ENCODE results near the gene ARHGAP24.
"Not testable (repeated sequence)": the region's sequence is repeated elsewhere in the genome, so short reads cannot be mapped to it uniquely, and the experiment has no call there.

Gene ARHGAP24

GRCh38 chr4:85862896-85863295 is 387.9 kb downstream of the ARHGAP24 start:
- DNase-seq (ENCODE audit: low read depth), result no peak

- no peak for DNase-seq (ENCODE audit: low read depth)
Observed at GRCh38 chr4:85864259-85865205, 389.6 kb downstream of the ARHGAP24 start.

DNA sequence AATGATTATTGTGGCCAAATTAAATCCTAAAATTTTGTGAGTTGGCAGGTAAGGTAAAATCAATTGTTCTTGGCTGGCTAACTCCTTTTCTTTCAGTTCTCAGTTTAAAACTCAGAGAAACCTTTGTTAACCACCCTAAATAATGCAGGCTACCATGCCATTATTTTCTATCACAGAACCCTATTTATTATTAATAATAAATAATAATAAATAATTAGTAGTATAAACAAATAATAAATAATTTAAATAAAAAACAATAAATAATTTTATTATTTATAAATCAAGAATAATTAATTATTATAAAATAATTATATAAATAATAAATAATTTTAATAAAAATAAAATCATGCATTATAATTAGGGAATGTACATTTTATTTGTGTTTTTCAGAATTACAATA is 390.3 kb downstream of the ARHGAP24 start:
- DNase-seq (ENCODE audit: low read depth), result no peak

DNA sequence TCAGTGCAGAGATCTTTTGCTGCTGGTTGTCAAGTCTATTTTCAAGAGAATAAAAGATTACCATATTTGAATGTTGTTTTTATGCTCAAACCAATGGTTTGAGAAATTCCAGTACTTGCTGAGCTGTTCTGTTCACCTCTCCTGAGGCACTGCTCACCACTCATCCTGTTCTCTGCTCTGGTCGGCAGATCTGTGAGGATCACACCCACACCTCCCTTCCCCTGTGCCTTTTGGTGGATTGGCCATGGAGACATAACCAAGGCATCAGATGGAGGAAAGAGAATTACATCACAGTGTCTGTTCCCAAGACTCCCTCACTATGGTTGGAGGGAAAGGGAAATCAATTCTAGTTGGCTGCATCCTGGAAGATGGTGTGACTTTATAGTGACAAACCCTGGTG is 391.6 kb downstream of the ARHGAP24 start:
- DNase-seq (ENCODE audit: low read depth), result no peak

- no peak for DNase-seq (ENCODE audit: low read depth)
Observed at GRCh38 chr4:85867271-85867670, 392.3 kb downstream of the ARHGAP24 start.

GRCh38 chr4:85869181-85869580 is 394.2 kb downstream of the ARHGAP24 start:
- no peak for DNase-seq (ENCODE audit: low read depth)

DNA sequence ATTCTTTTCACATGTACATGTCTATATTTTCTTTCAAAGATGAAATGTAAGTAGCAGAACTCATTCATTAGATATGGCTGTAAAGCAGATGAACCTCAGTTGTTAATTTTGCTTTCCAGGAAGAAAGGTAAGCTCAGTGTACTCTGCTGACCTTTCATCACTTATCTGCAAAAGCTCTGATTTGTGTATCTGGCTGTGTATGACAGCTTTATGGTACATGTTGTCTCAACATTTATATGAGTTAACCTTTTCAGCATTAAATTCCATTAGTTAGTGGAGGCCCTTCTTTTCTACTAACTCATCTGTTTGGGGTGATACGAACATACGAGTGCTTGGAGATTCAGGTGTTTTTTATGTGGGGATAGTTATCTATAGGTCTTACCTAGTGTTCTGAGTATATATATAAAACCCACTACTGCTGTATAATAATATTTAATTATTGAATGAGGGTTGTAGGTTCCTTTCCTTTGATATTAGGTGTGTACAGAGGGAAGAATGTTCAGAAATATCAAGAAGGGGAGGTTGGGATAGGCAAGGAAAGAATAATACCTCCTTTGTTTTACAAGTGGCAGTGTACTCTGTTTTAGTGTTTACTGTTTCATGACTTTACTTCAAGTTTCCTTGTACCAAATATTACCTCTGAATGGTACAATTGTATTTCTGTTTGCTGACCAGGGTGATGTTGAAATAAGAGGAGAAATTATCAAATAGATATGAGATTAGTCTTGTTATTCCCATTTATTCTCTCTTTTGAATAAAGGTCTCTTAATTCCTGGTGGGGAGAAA is 395.5 kb downstream of the ARHGAP24 start:
- no peak for DNase-seq (ENCODE audit: low read depth)

GRCh38 chr4:85873566-85873965 is 398.6 kb downstream of the ARHGAP24 start:
- DNase-seq (ENCODE audit: low read depth), result no peak

GRCh38 chr4:85879518-85879917 is 404.6 kb downstream of the ARHGAP24 start:
- DNase-seq (ENCODE audit: low read depth), result no peak

DNA sequence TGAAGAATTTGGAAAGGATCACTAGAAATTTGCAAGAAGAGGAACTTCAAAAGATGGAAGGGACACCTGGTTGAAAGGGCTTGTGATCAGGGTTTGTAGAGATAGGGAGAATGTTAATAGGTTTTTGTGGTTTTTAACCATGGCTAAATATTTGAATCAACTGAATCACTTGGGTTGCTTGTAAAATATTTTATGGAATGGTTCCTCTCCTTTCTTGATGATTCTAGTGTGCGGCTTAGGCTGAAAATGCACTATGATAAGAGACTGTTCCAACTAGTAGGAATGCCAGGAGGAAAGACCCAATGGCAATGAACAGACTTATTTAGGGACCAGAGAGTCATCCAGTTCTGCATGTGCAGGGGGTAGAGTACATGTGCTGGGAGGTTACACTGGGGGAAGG is 408.2 kb downstream of the ARHGAP24 start:
- DNase-seq (ENCODE audit: low read depth), result no peak

- no peak for DNase-seq (ENCODE audit: low read depth)
Observed at GRCh38 chr4:85884251-85884650, 409.3 kb downstream of the ARHGAP24 start.

DNA sequence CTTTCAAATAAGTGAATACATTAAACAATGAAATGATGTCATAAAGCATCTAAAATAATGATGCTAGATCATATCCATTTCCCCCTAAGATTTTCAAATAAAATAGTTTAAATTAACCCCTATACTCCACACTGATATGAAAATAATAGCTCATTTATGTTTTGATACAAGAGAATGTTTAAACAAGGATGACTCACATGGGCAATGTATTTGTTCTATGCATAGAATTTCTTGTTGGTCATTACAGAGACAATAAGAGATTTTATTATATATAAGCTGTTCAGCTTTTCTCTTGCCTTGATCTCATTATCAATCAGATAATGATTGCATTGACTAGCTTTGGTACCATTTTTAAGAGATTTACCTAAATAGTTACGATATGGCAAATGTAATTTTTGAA is 411.7 kb downstream of the ARHGAP24 start:
- DNase-seq (ENCODE audit: low read depth), result no peak

DNA sequence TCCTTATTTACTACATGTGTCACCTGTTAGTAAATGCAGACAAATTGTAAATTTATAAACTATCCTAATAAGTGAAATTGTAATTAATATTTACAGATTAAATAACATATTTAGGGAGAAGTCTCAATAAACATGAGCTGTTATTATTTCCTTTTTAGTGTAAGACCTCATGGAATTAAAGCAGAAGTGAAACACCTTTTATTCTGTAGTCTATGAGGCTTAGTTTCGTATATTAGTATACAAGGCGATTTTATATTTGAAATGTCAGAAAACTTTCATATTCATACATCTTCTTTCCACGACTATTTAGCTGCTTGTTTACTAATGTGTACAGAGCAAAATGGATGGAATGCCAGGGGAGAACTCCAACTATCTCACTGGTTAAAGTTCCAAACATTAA is 414.4 kb downstream of the ARHGAP24 start:
- no peak for DNase-seq (ENCODE audit: low read depth)

GRCh38 chr4:85895755-85896154 is 420.8 kb downstream of the ARHGAP24 start:
- no peak for DNase-seq (ENCODE audit: low read depth)

DNA sequence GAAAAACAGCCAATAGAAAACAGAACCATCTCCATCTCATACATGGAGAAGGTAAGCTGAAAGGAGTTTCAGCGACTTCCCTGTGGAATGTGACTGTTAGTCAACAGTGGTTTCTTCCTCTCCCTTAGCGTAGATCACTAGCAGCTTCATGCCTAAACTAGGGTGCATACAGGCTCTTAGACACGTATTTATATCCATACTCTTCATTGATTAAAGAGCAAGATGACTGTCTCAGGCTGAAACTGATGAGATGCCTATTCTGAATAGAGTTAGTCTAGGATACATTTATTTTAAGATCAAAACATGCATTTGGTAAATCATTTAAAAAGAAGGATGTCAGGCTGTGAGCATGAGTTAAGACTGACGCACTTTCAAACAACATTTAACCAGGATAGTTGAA is 423.3 kb downstream of the ARHGAP24 start:
- DNase-seq (ENCODE audit: low read depth), result no peak

- DNase-seq (ENCODE audit: low read depth), result no peak
Observed at GRCh38 chr4:85901500-85901899, 426.6 kb downstream of the ARHGAP24 start.

DNA sequence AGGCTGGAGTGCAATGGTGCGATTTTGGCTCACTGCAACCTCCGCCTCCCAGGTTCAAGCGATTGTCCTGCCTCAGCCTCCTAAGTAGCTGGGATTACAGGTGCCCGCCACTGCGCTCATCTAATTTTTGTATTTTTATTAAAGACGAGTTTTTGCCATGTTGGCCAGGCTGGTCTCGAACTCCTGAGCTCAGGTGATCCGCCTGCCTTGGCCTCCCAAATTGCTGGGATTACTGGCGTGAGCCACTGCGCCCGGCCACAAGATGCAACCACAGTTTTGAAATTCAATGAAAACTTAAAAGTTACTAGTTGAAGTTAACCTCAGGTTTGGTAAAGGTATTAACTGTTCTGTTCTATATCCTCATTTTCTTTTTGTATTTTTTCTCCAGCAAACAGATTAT is 427.7 kb downstream of the ARHGAP24 start:
- not testable (repeated sequence) for DNase-seq (ENCODE audit: low read depth)

DNA sequence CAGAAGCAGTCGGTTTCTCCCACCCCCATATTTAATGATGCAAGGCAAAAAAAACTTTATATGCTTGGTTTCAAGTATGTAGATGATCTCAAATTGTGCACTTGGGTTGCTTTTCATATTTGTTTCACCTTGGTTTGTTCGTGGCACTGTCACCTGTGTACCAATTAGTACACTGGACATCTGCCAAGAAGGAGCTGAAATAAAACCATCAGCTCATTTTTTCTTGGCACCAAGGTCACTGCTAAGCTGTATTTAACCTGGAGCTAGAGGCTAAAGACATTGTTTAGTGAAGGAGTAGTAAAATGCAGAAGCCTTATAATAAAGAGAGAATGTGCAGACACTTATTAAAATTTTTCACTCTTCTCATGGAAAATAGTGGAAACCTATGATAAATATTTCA is 430.8 kb downstream of the ARHGAP24 start:
- no peak for DNase-seq (ENCODE audit: low read depth)

DNA sequence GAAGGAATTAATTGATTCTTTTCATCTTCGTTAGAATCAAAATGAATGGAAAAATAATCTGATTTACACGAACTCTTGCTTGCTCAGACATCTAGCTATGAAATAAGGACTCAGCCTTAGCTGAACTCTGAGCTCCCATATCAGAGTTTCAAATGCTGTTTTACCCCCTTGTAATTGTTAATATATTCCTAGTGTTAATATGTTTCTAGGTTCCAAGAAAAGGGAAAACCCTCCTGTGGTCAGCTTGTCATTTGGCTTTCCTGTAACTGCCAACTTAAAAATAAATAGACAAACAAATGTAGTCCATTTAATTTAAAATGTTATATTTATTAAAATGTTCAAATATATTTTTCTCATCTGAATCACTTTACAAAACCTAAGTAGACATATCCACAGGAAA is 432.1 kb downstream of the ARHGAP24 start:
- no peak for DNase-seq (ENCODE audit: low read depth)

DNA sequence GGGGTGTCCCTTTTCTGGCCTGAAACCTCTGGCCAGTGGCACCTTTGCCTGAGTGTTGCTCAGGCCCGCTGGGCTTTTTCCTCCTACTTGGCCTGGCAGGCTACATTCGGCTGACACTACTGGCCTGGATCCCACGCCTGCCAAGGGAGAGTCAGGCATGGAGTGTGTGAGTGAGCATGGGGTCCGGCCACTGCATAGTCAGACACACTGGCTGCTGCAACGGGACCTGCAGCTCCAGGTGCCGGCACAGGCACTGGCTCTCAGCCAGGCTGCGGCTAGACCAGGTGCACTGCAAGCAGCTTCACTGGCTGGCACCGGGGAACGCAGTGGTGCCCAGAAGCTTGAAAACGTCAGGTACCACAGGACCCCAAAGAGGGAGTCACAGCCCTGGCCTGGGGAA is 434.9 kb downstream of the ARHGAP24 start:
- DNase-seq (ENCODE audit: low read depth), result no peak

DNA sequence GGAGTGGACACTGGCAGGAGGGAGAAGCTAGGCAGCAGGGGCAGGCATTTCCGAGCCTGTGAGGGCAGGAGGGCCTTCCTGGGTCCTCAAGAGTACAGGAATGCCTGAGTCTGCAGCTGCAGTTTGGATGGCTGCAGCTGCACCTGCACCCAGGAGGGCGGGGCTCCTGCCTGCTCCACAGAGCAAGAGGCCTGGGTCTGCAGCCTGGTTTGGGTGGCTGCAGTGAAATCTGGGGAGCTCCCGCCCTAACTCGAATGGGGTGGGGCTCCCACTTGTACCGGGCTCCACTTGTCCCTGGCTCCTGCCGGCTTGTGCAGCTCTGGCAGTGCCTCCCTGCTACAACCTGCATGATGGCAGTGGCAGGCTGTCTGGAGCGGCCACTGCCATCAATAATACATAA is 436.0 kb downstream of the ARHGAP24 start:
- DNase-seq (ENCODE audit: low read depth), result no peak

DNA sequence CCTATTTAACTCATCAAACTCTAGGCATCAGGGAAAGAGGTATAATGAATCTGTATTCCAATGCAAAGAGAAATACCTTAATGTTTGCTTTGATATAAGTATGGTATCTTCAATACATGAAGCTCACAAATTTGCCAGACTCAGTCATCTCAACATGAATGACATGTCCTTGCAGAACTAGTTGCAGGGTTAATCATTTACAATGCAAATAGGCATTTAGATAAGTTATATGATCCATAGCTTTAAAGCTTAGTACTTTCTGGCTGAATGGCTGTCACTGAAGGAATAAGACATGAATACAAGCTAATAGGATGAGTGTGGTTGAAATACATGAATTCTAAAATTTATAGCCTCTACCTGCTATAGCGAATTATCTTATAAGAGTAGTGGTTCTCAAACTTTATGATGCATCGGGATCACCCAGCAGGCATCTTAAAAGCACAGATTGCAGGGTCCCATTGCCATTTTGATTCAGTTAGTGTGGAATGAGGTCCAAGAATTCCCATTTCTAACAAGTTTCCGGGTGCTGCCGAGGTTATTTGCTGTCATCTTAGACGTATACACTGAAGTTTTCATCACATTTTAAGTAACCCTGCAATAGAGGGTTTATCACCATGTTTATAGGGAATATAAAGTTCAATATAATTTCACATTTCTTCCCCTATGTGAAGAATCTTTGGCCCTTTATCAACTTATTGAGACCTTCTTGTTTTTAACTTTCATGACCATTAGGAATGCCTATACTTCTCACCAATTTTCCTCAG is 439.2 kb downstream of the ARHGAP24 start:
- DNase-seq (ENCODE audit: low read depth), result no peak
